Hepatocyte (in vitro differentiated cells): ENCODE data around the gene RAD23B. TPM values are rescaled to one million over a fixed set of nuclear protein-coding genes. Genes with fewer than 3 reads are reported as not detected.

ENCODE experiments used
- DNase-seq: peaks from one replicate; pipeline ENCODE4 v3.0.0-alpha.2; 2016; ENCODE audit warnings: low spot score
- H2AFZ ChIP-seq: fragments of 200-600 bp; sonication (generic); 2 replicates; pipeline ENCODE4 v1.6.0; 2016; ENCODE audit warnings: antibody characterized with exemption, mild to moderate bottlenecking
- H3K27ac ChIP-seq: fragments of 200-600 bp; sonication (generic); 2 replicates; pipeline ENCODE4 v1.5.1; 2016; ENCODE audit warnings: mild to moderate bottlenecking
- H3K27me3 ChIP-seq: fragments of 200-600 bp; sonication (generic); 2 replicates; pipeline ENCODE4 v1.6.1; 2016
- H3K36me3 ChIP-seq: fragments of 200-600 bp; sonication (generic); replicated peaks from 2 replicates; pipeline ENCODE4 v1.5.1; 2016; ENCODE audit warnings: low read depth; ENCODE audit not compliant: insufficient read depth
- H3K4me1 ChIP-seq: fragments of 200-600 bp; sonication (generic); 2 replicates; pipeline ENCODE4 v1.5.1; 2016; ENCODE audit warnings: mild to moderate bottlenecking, moderate library complexity; ENCODE audit not compliant: insufficient read depth
- H3K4me2 ChIP-seq: fragments of 200-600 bp; sonication (generic); 2 replicates; pipeline ENCODE4 v1.6.0; 2016
- H3K4me3 ChIP-seq: fragments of 200-600 bp; sonication (generic); 2 replicates; pipeline ENCODE4 v1.5.1; 2016; ENCODE audit warnings: mild to moderate bottlenecking
- H3K79me2 ChIP-seq: fragments of 200-600 bp; sonication (generic); 2 replicates; pipeline ENCODE4 v1.6.0; 2017; ENCODE audit warnings: mild to moderate bottlenecking
- H3K9me2 ChIP-seq: fragments of 200-600 bp; sonication (generic); replicated peaks from 2 replicates; pipeline ENCODE4 v1.6.0; 2017; ENCODE audit warnings: mild to moderate bottlenecking; ENCODE audit not compliant: insufficient read depth
- H3K9me3 ChIP-seq: fragments of 200-600 bp; sonication (generic); 2 replicates; pipeline ENCODE4 v1.5.1; 2016; ENCODE audit warnings: low read depth, mild to moderate bottlenecking
- H4K20me1 ChIP-seq: fragments of 200-600 bp; sonication (generic); 2 replicates; pipeline ENCODE4 v1.6.0; 2016; ENCODE audit warnings: mild to moderate bottlenecking; ENCODE audit not compliant: insufficient read depth, poor library complexity, severe bottlenecking
- EZH2 ChIP-seq: fragments of 200-600 bp; sonication (generic); IDR thresholded peaks from 2 replicates; pipeline ENCODE4 v1.6.1; 2016; ENCODE audit warnings: antibody characterized with exemption, mild to moderate bottlenecking, borderline replicate concordance
- EZH2phosphoT487 ChIP-seq: fragments of 200-600 bp; sonication (generic); IDR thresholded peaks from one replicate; pipeline ENCODE4 v1.6.1; 2018; ENCODE audit warnings: antibody characterized with exemption, mild to moderate bottlenecking, low read depth, moderate library complexity; ENCODE audit not compliant: unreplicated experiment, severe bottlenecking
- WGBS: methylation state at CpG from one replicate; pipeline ENCODE4 v1.1.6; 2016; ENCODE audit warnings: low lambda C conversion rate; ENCODE audit errors: missing lambda C conversion rate; 5-methylcytosine and 5-hydroxymethylcytosine counted together
- polyA plus RNA-seq: library from polyadenylated mRNA; unstranded; fragments of >200 nt; fragmentation: Nextera tagmentation; extraction: Ambion mirVana; gene quantifications from 2 replicates; pipeline ENCODE4 v1.2.1, GENCODE V29; 2016
- total RNA-seq: library from RNA; depleted of rRNA; stranded (reverse); fragments of >200 nt; gene quantifications from 2 replicates; pipeline ENCODE4 v1.2.3, GENCODE V29; 2014
- TF ChIP-seq, protein P1 (sequence below): fragments of 200-600 bp; sonication (generic); IDR thresholded peaks from 2 replicates; pipeline ENCODE4 v1.5.1; 2016; ENCODE audit warnings: antibody characterized with exemption, mild to moderate bottlenecking; ENCODE audit not compliant: poor library complexity

RAD23B gene
- total and polyA plus RNA-seq, 2 experiments from 2014 or later: 15.9 to 126 TPM

DNA sequence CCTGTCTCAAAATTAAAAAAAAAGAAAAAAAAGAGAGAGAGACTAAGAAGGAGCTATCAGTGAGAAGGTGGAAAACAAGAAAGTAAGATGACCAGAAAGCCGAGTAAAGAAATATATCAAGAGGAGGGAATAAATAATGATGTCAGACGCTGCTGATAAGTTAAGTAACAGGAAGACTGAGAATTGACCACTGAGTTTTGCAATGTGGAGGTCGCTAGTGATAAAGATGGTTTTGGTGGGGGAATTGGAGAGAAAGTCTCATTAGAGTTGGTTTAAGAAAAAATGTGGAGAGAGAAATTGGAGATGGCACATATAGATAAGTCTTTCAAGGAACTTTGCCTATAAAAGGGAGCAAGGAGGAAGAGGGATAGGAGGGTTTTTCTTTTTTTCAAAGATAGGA lies 91.9 kb downstream of the RAD23B start:
- Histone ChIP-seq H3K9me2 (no peaks in the 10 kb centered on the region), H3K4me1 (no peaks in the 10 kb centered on the region), H3K4me3 (no peak overlapping the region), H3K27ac (no peak overlapping the region), H3K4me2 (no peak overlapping the region), H2AFZ (no peak overlapping the region), H3K36me3 (no peaks in the 10 kb centered on the region), H4K20me1 (no peaks in the 10 kb centered on the region), H3K9me3 (no peaks in the 10 kb centered on the region), H3K79me2 (no peaks in the 10 kb centered on the region), H3K27me3 (no peaks in the 10 kb centered on the region)
- DNase-seq: no peak
- 69% methylated on average over 3 of the region's 3 CpGs for WGBS
- TF ChIP-seq EZH2phosphoT487 (no peak), EZH2 (no peak)
- TF ChIP-seq, protein P1, sequence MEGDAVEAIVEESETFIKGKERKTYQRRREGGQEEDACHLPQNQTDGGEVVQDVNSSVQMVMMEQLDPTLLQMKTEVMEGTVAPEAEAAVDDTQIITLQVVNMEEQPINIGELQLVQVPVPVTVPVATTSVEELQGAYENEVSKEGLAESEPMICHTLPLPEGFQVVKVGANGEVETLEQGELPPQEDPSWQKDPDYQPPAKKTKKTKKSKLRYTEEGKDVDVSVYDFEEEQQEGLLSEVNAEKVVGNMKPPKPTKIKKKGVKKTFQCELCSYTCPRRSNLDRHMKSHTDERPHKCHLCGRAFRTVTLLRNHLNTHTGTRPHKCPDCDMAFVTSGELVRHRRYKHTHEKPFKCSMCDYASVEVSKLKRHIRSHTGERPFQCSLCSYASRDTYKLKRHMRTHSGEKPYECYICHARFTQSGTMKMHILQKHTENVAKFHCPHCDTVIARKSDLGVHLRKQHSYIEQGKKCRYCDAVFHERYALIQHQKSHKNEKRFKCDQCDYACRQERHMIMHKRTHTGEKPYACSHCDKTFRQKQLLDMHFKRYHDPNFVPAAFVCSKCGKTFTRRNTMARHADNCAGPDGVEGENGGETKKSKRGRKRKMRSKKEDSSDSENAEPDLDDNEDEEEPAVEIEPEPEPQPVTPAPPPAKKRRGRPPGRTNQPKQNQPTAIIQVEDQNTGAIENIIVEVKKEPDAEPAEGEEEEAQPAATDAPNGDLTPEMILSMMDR: no peak

DNA sequence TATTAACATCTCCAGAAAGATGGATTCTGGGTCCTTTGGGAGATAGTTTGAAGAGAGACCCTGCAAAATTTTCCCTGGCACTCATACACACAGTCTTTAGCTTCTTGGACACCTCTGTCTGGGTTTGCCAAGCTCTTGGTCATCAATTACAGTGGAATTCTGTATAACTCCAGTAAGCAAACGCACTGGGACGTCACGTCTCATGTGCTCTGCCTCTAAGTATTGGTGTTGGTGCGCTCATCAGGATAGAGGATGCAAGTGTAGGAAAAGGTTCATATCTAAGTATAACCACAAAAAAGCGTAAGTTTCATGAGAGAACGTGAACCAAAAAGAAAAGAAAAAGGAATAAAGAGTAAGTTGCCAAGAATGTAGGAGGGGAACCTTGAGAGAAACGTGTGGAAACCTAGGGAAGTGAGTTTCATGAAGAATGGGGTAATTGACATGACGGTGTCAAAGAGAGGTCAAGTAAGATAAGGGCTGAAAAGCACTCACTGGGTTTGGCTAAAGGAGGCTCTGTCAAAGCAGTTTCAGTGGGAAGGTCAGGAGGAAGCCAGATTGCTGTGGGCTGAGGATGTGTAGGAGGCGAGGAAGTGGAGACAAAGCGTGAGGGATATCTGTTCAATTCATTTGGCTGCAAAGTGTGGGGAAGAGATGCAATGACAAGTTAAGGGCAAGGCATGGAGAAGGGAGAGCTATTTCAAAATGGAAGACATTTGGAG lies 92.7 kb downstream of the RAD23B start:
- no peak for DNase-seq
- no peaks in the 10 kb centered on the region for H3K79me2 ChIP-seq
- no peaks in the 10 kb centered on the region for H3K27me3 ChIP-seq
- H4K20me1 ChIP-seq: no peaks in the 10 kb centered on the region
- WGBS: 60% methylated on average over 10 of the region's 10 CpGs
- no peaks in the 10 kb centered on the region for H3K9me3 ChIP-seq
- H2AFZ ChIP-seq: no peak overlapping the region
- H3K36me3 ChIP-seq: no peaks in the 10 kb centered on the region
- H3K4me3 ChIP-seq: no peak overlapping the region
- no peaks in the 10 kb centered on the region for H3K4me1 ChIP-seq
- H3K27ac ChIP-seq: no peak overlapping the region
- H3K4me2 ChIP-seq: no peak overlapping the region
- TF ChIP-seq EZH2phosphoT487 (no peak), EZH2 (no peak)
- TF ChIP-seq, protein P1: no peak
- no peaks in the 10 kb centered on the region for H3K9me2 ChIP-seq

DNA sequence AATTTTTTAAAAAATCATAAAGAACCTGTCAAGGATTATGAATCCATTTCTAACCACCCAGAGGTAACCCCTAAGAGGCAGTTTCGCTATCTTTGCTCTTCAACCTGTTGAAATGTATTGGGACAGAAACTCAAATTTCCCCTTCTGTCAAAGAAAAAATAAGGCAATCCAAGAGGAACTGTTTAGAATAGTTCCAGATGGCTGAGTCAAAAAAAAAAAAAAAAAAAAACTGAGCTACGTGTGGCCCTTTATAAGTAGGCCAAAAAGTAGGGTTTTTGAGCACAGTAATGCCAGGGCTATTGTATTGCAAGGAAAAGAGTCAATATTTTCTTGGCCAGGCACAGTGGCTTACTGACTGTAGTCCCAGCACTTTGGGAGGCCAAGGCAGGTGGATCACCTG lies 94.9 kb downstream of the RAD23B start:
- Histone ChIP-seq H3K27me3 (no peaks in the 10 kb centered on the region), H3K4me2 (no peak overlapping the region), H4K20me1 (no peaks in the 10 kb centered on the region), H3K4me1 (no peaks in the 10 kb centered on the region), H3K4me3 (no peak overlapping the region), H3K36me3 (no peaks in the 10 kb centered on the region), H2AFZ (no peak overlapping the region), H3K27ac (no peak overlapping the region), H3K79me2 (no peaks in the 10 kb centered on the region), H3K9me3 (no peaks in the 10 kb centered on the region), H3K9me2 (no peaks in the 10 kb centered on the region)
- TF ChIP-seq EZH2phosphoT487: no peak
- TF ChIP-seq EZH2: no peak
- TF ChIP-seq, protein P1: no peak
- DNase-seq: no peak
- WGBS: 90% methylated on average over 2 of the region's 2 CpGs

Other genes starting within 250 kb of the RAD23B start
- 59.8 and 66.8 TPM in 2 replicates for gene KLF4, start 206.5 kb downstream of the RAD23B start, total RNA-seq
- gene KLF4, start 206.5 kb downstream of the RAD23B start, polyA plus RNA-seq: 35.0 and 41.8 TPM in 2 replicates